ENCODE measurements around the gene XCL1. TPM values are rescaled to one million over a fixed set of nuclear protein-coding genes. Genes with fewer than 3 reads are reported as not detected.
"Not testable (repeated sequence)": the region's sequence is repeated elsewhere in the genome, so short reads cannot be mapped to it uniquely, and the experiment has no call there.

The XCL1 gene, protein sequence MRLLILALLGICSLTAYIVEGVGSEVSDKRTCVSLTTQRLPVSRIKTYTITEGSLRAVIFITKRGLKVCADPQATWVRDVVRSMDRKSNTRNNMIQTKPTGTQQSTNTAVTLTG
- total RNA-seq, result under 1 TPM in 4 of 8 experiments, not detected in 4; 0.19 to 0.38 (median 0.24) TPM

DNA sequence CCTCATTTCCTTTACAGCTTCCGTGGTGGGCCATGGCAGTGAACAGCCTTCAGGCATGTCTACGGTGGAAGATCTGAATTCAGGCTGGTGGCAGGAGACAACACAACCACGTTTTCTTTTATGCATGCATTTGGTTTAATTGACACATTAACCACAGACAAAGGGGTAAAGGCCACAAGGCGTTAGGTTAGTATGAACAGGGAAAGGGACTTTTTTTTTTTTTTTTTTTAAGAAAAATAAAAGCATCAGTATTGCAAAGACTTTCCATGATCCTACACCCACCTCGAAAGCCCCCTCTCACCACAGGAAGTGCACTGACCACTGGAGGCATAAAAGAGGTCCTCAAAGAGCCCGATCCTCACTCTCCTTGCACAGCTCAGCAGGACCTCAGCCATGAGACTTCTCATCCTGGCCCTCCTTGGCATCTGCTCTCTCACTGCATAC, at the start of gene XCL1:
Gene XCL1, plus strand, starts transcription at position 361 of the 444 bp plus-strand sequence. Its CDS starts 33 bp downstream, at position 394.
- H3K4me1 ChIP-seq (replicated peaks in 1 of 2); H3K27ac ChIP-seq; H3K4me3 ChIP-seq; ATAC-seq (replicated peaks in 6 of 8): not testable (repeated sequence)
- in situ Hi-C loops (cut with MboI; ENCODE audit: low pct_unique_long_range_greater_than_20kb in 2 of 9, low sequenced_read_pairs in 9 of 9, unreplicated experiment in 9 of 9), result loop anchor here in 2 of 9 experiments (10.0 to 25.0 kb wide), 2 partner anchors 131 to 786 kb away; partner anchors contain the start of genes BLZF1 (in 1 of the 2) and NME7 (in 1 of the 2)
- WGBS, 10 experiments, result 80 to 100% methylated on average over 1 of the region's 6 CpGs; no CpG with 5 or more reads in 8 of the 10 experiments

DNA sequence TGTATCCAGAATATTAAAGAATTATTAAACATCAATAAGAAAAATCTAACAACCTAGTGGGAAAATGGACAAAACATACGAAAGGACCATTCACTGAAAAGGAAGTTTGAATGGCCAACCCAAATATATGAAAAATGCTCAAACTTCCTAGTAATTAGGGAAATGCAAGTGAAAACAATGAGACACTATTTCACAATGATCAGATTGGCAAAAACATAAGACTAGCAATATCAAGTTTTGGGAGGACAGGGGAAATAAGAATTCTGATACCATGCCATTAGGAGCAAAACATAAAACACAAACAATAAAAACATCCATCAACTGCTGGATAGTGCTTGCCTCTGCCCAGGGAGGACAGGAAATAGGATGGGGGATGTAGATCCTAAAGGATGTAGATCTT, 46.9 kb upstream of the XCL1 start:
- Histone ChIP-seq H3K4me1 (replicated peaks in 1 of 2) (no peaks in the 10 kb centered on the region), H3K4me3 (no peak overlapping the region), H3K27ac (no peak overlapping the region)
- in situ Hi-C loops (cut with MboI; ENCODE audit: low pct_unique_long_range_greater_than_20kb in 2 of 9, low sequenced_read_pairs in 9 of 9, unreplicated experiment in 9 of 9), result no loop called here
- no peak for ATAC-seq (replicated peaks in 6 of 8)
- 9 to 93% (median 80%) methylated on average over 1 of the region's 1 CpG; no CpG with 5 or more reads in 1 of the 10 experiments for WGBS, 10 experiments

DNA sequence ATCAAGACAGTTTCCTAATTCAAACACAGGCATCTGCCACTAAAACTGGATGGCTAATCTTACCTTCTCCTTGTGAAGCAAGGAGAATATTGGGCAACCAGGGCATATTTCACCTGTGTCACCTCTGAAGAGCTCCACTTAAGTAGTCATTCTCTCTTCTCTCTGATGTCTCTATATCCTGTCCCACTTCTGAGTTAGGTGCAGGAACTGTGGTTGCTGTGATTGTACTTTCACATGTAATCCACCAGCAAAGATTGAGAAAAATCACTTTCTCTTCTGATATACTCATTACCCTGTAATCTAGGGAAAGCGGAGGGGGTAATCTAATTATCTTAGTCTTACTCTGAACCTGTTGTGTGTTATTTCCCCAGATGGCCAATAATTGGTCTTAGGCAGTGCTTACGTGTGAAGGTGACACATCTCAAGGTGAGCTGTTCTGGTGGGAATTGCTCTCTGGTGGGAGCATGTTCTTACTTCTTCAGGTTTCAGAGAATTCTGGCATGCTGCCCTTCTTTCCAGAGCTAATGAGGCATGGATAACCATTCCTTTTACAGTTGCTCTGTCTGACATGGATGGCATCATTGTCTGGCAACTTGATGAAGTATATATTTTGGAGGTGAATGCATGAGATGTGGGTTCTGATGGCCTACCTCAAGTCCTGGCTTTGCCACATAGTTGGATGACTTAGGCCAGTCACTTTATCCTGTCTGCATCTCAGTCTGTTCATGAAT, 44.6 kb upstream of the XCL1 start:
- Histone ChIP-seq H3K4me1 (replicated peaks in 1 of 2) (no peaks in the 10 kb centered on the region), H3K4me3 (no peak overlapping the region), H3K27ac (no peak overlapping the region)
- ATAC-seq (replicated peaks in 6 of 8), result no peak
- 94 to 100% (median 100%) methylated on average over 1 to 2 of the region's 2 CpGs; no CpG with 5 or more reads in 4 of the 10 experiments for WGBS, 10 experiments
- in situ Hi-C loops (cut with MboI; ENCODE audit: low pct_unique_long_range_greater_than_20kb in 2 of 9, low sequenced_read_pairs in 9 of 9, unreplicated experiment in 9 of 9), result no loop called here

DNA sequence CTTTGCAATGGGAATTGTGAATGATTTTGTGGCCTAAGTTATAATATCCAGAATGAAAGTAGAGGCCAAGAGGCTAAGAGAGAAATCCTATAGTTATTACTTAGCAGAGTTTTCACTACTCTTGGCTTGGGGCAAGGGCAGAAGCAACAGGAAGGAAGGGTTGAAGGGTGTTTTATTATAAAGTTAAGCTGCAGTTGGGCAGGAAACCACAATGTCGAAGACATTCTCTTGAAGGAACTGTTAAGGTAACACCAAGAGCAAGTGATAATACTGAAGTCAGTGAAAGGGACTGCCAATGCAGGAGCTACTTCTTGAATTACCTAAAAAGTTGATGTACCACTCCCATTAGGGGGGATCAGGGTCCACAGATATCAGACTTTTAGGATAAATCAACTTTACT, 40.9 kb upstream of the XCL1 start:
- WGBS, 10 experiments, result 0 to 100% (median 77%) methylated on average over 1 of the region's 1 CpG; no CpG with 5 or more reads in 1 of the 10 experiments
- H3K4me1 ChIP-seq (replicated peaks in 1 of 2), result no peaks in the 10 kb centered on the region
- in situ Hi-C loops (cut with MboI; ENCODE audit: low pct_unique_long_range_greater_than_20kb in 2 of 9, low sequenced_read_pairs in 9 of 9, unreplicated experiment in 9 of 9), result no loop called here
- ATAC-seq (replicated peaks in 6 of 8), result no peak
- no peak overlapping the region for H3K27ac ChIP-seq
- no peak overlapping the region for H3K4me3 ChIP-seq

DNA sequence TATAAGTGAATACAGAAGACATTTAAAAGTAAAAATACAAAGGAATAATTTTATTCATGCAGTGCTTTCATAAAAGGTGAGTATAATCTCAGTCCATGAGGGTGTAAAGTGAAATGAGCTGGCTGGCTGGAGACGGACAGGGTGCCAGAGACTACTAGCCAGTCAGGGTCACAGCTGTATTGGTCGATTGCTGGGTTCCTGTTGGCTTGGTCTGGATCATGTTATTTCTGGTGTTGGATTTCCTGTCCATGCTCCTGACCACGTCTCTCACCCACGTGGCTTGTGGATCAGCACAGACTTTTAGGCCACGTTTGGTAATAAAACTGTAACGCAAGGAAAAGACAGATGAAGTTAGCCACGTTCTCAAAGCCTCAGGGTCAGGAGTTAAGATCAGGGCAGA, 35.6 kb upstream of the XCL1 start:
- whole genome bisulfite sequencing, 10 experiments, result 20 to 93% (median 80%) methylated on average over 1 to 3 of the region's 7 CpGs; no CpG with 5 or more reads in 5 of the 10 experiments
- in situ Hi-C loops (cut with MboI; ENCODE audit: low pct_unique_long_range_greater_than_20kb in 2 of 9, low sequenced_read_pairs in 9 of 9, unreplicated experiment in 9 of 9); H3K4me1 ChIP-seq (replicated peaks in 1 of 2); H3K4me3 ChIP-seq; ATAC-seq (replicated peaks in 6 of 8); H3K27ac ChIP-seq: not testable (repeated sequence)

DNA sequence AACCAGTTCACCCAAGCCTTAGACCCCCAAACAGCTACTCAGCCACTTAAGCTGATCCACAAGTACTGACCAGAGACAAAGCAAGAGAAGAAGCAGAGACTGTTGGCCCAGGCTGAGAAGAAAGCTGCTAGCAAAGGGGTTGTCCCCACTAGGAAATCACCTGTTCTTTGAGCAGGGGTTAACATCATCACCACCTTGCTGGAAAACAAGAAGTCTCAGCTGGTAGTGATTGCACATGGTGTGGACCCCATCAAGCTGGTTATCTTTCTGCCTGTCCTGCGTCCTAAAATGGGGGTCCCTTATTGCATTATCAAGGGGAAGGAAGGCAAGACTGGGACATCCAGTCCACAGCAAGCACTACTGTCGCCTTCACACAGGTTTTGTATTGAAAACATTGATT, 33.4 kb upstream of the XCL1 start:
- H3K27ac ChIP-seq; H3K4me3 ChIP-seq; ATAC-seq (replicated peaks in 6 of 8); H3K4me1 ChIP-seq (replicated peaks in 1 of 2); in situ Hi-C loops (cut with MboI; ENCODE audit: low pct_unique_long_range_greater_than_20kb in 2 of 9, low sequenced_read_pairs in 9 of 9, unreplicated experiment in 9 of 9): not testable (repeated sequence)
- 60 to 70% (median 60%) methylated on average over 1 to 2 of the region's 2 CpGs; no CpG with 5 or more reads in 7 of the 10 experiments for WGBS, 10 experiments

DNA sequence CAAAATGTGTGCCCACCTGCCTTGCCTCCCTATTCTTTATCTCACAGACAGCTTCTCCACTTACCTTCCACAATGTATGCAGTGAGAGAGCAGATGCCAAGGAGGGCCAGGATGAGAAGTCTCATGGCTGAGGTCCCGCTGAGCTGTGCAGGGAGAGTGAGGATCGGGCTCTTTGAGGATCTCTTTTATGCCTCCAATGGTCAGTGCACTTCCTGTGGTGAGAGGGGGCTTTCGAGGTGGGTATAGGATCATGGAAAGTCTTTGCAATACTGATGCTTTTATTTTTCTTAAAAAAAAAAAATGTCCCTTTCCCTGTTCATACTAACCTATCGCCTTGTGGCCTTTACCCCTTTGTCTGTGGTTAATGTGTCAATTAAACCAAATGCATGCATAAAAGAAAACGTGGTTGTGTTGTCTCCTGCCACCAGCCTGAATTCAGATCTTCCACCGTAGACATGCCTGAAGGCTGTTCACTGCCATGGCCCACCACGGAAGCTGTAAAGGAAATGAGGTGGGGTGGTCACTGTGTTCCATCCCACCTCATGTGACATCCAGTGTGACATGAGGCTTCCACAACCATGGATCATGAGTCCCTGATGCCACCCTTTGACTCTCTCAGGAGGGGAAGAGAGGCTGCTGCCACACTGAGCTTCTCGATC, 32.4 kb upstream of the XCL1 start, which contains the start of gene XCL2:
Gene XCL2, minus strand, starts transcription at position 158 of the 659 bp plus-strand sequence. Its CDS starts 33 bp downstream, at position 125.
- 80 to 100% (median 96%) methylated on average over 1 to 4 of the region's 8 CpGs; no CpG with 5 or more reads in 5 of the 10 experiments for WGBS, 10 experiments
- H3K4me1 ChIP-seq (replicated peaks in 1 of 2); H3K27ac ChIP-seq; H3K4me3 ChIP-seq; in situ Hi-C loops (cut with MboI; ENCODE audit: low pct_unique_long_range_greater_than_20kb in 2 of 9, low sequenced_read_pairs in 9 of 9, unreplicated experiment in 9 of 9); ATAC-seq (replicated peaks in 6 of 8): not testable (repeated sequence)

DNA sequence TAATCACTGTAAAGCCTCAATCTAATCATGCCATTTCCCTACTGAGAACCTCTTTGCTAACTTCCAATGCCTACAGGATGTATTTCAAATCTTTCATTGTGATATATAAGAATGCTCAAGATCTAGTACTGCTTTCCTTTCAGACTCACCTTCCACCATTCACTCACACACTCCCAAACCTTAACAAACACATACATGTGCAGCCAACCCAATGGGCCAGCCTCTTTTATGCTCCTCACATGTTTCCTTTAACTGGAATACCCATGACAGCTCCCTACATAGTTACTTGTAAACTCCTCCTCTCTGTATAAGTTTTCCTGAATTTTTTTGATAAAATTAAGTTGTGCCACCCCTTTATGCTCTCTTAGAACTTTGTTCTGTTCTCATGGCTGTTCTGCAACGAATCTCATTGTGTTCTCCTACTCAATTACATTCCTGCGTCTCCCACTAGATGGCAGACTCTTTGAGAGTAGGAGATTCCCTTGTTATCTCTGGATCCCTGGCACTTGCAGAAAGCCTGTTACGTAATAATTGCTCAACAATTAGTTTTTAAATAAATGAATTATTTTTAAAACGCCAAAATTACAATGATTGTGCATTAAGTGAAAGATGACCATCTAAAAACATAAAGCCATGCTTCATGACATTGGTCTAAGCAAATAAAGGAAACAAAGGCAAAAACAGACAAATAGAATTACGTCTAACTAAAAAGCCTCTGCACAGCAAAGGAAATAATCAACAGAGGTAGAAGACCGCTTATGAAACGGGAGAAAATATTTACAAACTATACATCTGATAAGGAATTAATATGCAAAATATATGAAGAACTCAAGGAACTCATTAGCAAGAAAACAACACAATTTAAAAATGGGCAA, 30.5 kb upstream of the XCL1 start:
- H3K4me3 ChIP-seq; H3K27ac ChIP-seq; in situ Hi-C loops (cut with MboI; ENCODE audit: low pct_unique_long_range_greater_than_20kb in 2 of 9, low sequenced_read_pairs in 9 of 9, unreplicated experiment in 9 of 9); H3K4me1 ChIP-seq (replicated peaks in 1 of 2): not testable (repeated sequence)
- WGBS, 10 experiments, result 19 to 76% (median 49%) methylated on average over 3 to 7 of the region's 7 CpGs
- peak in 3 of 8 experiments; percentile 68 to 80 (median 76) for ATAC-seq (replicated peaks in 6 of 8)

DNA sequence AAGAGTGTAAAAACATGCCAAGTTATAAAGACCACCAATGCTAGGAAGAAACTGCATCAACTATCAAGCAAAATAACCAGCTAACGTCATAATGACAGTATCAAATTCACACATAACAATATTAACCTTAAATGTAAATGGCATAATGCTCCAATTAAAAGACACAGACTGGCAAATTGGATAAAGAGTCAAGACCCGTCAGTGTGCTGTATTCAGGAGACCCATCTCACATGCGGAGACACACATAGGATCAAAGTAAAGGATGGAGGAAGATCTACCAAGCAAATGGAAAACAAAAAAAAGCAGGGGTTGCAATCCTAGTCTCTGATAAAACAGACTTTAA, 29.9 kb upstream of the XCL1 start:
- 27 to 90% (median 71%) methylated on average over 1 to 3 of the region's 3 CpGs for WGBS, 10 experiments
- in situ Hi-C loops (cut with MboI; ENCODE audit: low pct_unique_long_range_greater_than_20kb in 2 of 9, low sequenced_read_pairs in 9 of 9, unreplicated experiment in 9 of 9); H3K27ac ChIP-seq; H3K4me1 ChIP-seq (replicated peaks in 1 of 2); H3K4me3 ChIP-seq; ATAC-seq (replicated peaks in 6 of 8): not testable (repeated sequence)

DNA sequence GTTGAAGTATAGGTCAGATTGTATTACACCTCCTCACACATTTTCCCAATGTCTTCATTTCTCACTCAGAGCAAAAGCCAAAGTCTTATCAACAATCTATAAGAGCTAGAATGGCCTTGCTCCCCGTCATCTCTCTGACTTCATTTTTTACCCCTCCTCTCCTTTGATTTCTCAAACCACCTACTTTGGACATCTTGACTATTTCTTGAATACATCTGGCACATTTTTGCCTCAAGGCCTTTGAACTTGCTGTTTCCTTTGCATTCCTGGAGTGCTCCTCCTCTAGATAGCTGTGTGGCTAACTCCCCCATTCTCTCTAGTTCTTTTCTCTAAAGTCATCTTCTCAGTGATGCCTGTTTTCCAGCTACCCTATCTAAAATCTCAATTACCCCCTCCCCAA, 25.4 kb upstream of the XCL1 start:
- Histone ChIP-seq H3K4me3 (no peak overlapping the region), H3K4me1 (replicated peaks in 1 of 2) (no peaks in the 10 kb centered on the region), H3K27ac (no peak overlapping the region)
- peak in 1 of 8 experiments; percentile 29 for ATAC-seq (replicated peaks in 6 of 8)
- WGBS, 10 experiments, result 38 to 100% (median 70%) methylated on average over 1 of the region's 1 CpG
- in situ Hi-C loops (cut with MboI; ENCODE audit: low pct_unique_long_range_greater_than_20kb in 2 of 9, low sequenced_read_pairs in 9 of 9, unreplicated experiment in 9 of 9), result loop anchor here in 4 of 9 experiments (25.0 kb wide), 2 partner anchors 114 to 214 kb away; no protein-coding TSS in a partner anchor

DNA sequence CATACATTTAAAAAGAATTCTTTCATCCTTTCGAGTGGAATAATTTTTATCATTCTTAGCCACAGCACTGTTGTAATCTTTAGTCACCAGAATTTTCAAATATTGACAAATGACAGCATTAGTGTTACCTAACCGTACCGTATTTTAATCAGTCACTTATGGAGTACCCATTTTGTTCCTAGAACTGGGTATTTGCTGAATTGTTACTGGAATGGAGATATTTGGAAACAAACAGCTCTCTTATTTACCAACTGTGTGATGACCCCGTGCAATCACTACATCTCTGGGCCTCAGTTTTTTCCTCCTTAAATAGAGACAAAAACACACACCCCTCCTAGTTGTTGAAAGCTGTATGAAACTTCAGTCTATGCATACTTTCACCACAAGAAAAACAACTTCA, 24.7 kb upstream of the XCL1 start:
- WGBS, 10 experiments, result 45 to 94% (median 72%) methylated on average over 3 to 4 of the region's 4 CpGs; no CpG with 5 or more reads in 2 of the 10 experiments
- H3K4me3 ChIP-seq, result no peak overlapping the region
- no peak for ATAC-seq (replicated peaks in 6 of 8)
- H3K4me1 ChIP-seq (replicated peaks in 1 of 2), result no peaks in the 10 kb centered on the region
- no peak overlapping the region for H3K27ac ChIP-seq
- in situ Hi-C loops (cut with MboI; ENCODE audit: low pct_unique_long_range_greater_than_20kb in 2 of 9, low sequenced_read_pairs in 9 of 9, unreplicated experiment in 9 of 9), result loop anchor here in 4 of 9 experiments (25.0 kb wide), 2 partner anchors 114 to 214 kb away; no protein-coding TSS in a partner anchor

DNA sequence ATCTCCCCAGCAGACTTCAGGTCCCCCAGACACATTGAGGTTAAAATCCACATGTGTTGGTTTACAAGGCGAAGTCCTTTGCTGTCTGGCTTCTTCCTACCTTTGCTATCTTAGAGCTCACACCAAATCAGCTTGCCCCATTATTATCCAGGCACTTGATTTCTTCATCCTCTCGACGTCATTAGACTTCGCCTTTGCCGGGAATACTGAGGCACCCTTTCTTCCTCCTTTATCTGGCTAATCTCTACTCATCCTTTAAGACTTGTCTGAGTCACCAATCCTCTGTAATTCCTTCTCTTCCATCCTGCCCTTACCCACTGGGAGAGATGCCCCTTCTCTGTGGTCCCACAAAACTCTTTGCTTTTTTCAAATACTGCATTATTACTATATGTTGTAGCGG, 23.4 kb upstream of the XCL1 start:
- WGBS, 10 experiments, result 20 to 100% (median 79%) methylated on average over 1 to 6 of the region's 6 CpGs; no CpG with 5 or more reads in 1 of the 10 experiments
- in situ Hi-C loops (cut with MboI; ENCODE audit: low pct_unique_long_range_greater_than_20kb in 2 of 9, low sequenced_read_pairs in 9 of 9, unreplicated experiment in 9 of 9), result loop anchor here in 4 of 9 experiments (25.0 kb wide), 2 partner anchors 116 to 216 kb away; no protein-coding TSS in a partner anchor
- no peak overlapping the region for H3K4me3 ChIP-seq
- no peak overlapping the region for H3K27ac ChIP-seq
- no peaks in the 10 kb centered on the region for H3K4me1 ChIP-seq (replicated peaks in 1 of 2)
- no peak for ATAC-seq (replicated peaks in 6 of 8)

Measured in motor neuron (in vitro differentiated cells).